ENCODE results near the gene EEA1. TPM values are rescaled to one million over a fixed set of nuclear protein-coding genes. Genes with fewer than 3 reads are reported as not detected.
"Not testable (repeated sequence)": the region's sequence is repeated elsewhere in the genome, so short reads cannot be mapped to it uniquely, and the experiment has no call there.

Gene EEA1
- polyA plus RNA-seq, 4 donors: 14.8 to 19.9 (median 18.7) TPM

DNA sequence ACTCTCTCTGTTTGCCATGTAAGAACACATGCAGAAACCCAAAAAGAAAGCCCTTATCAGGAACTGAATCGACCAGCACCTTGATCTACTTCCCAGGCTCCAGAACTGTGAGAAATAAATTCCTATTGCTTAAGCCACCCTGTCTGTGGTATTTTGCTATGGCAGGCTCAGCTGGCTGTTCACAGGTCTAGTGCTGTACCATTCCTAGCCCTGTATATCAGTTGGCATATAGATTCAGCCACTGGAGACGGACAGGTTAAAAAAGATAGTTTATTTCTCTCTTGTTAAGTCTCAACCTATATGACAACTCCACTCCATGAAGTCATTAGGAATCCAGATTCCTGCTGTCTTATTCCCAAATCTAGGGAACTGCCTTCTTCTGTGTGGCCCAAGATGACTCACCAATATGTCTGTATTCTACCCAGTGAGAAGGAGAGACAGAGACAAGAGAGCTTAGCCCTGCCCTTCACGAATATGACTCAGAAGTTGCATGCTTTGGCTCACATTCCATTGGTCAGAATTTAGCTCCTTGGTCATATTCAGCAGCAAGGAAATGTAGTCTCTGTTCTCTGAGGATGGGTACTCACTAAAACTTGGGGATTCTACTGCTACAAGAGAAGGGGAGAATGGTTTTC lies 169.3 kb downstream of the EEA1 start:
- no peak for DNase-seq (ENCODE audit: low read depth in 4 of 4, low spot score in 3 of 4)

GRCh38 chr12:92757597-92758121 lies 171.4 kb downstream of the EEA1 start:
- DNase-seq (ENCODE audit: low read depth in 4 of 4, low spot score in 3 of 4): no peak

DNA sequence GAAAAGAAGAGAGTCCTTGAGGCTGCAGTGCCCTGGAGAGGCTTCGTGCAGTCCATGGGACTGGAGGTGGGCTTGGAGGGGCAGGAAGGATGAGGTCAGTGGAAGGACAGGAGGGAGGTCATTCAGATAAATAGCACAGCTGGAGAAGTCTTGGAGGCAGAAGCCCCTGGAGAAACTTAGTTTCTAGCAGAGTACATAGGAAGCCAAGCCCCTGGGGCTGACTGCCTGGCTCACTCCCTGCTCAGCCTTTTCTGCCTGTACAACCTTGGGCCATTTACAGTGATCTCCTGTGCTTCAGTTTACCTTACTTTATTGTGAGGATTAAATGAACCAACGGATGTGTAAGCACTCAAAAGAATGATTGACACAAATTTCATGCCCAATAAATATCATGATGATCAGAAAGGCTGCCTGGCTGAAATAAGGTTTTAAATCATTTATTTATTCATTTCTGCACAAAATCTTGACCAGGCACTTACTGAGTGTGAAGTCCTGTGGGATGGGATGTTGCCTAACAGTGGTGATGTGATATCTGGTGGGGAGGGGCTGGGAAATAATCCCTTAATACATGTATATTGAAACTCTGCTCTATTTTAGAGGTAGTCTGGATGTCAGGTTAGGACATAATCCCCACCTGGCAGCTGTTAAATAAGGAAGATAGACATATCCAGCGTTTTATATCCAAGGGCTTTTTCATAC lies 172.0 kb downstream of the EEA1 start:
- no peak for DNase-seq (ENCODE audit: low read depth in 4 of 4, low spot score in 3 of 4)

GRCh38 chr12:92753976-92754885 lies 174.9 kb downstream of the EEA1 start:
- DNase-seq (ENCODE audit: low read depth in 4 of 4, low spot score in 3 of 4): no peak

GRCh38 chr12:92749691-92750090 lies 179.4 kb downstream of the EEA1 start:
- not testable (repeated sequence) for DNase-seq (ENCODE audit: low read depth in 4 of 4, low spot score in 3 of 4)

GRCh38 chr12:92747151-92747550 lies 181.9 kb downstream of the EEA1 start:
- no peak for DNase-seq (ENCODE audit: low read depth in 4 of 4, low spot score in 3 of 4)

- no peak for DNase-seq (ENCODE audit: low read depth in 4 of 4, low spot score in 3 of 4)
Measured at GRCh38 chr12:92745856-92746550, 183.1 kb downstream of the EEA1 start.

DNA sequence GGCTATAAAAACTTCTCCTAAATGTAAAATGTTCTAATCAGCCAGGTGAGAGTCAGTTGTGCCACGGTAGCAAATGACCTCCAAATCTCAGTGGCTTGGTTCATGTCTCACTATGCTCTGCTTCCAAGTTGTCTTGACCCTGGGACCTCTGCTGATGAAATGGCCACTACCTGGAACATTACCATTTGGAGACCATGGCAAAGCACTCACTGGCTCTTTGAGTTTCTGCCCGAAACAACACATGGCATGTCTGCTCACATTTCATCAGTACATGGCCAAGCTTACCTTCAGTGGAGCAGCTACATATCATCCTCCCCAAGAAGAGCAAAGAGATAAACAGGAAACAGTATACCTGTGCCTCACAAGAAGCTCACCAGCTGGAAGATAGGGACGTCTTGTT lies 186.1 kb downstream of the EEA1 start:
- no peak for DNase-seq (ENCODE audit: low read depth in 4 of 4, low spot score in 3 of 4)

- no peak for DNase-seq (ENCODE audit: low read depth in 4 of 4, low spot score in 3 of 4)
Measured at GRCh38 chr12:92740411-92740810, 188.7 kb downstream of the EEA1 start.

GRCh38 chr12:92739113-92739512 lies 190.0 kb downstream of the EEA1 start:
- no peak for DNase-seq (ENCODE audit: low read depth in 4 of 4, low spot score in 3 of 4)

- no peak for DNase-seq (ENCODE audit: low read depth in 4 of 4, low spot score in 3 of 4)
Measured at GRCh38 chr12:92737855-92738850, 190.9 kb downstream of the EEA1 start.

DNA sequence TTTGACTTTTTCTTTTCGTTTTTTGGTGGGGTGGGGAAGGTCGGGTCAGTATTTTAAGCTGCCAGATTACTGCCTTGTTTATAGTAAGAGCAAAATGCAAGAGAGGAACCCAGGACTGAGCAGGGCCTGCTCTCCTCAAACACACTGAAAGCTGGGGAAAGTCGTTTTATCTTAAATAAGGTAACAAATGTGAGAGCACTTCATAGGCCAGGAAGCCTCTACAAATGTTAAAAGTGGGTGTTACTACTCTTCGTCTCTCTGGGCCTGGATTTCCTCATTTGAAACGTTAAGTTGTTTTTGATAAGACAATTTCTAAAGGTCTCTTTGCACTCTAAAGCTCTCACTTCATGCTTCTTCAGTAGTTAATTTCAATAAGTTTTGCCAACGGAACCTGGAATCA lies 192.5 kb downstream of the EEA1 start:
- no peak for DNase-seq (ENCODE audit: low read depth in 4 of 4, low spot score in 3 of 4)

DNA sequence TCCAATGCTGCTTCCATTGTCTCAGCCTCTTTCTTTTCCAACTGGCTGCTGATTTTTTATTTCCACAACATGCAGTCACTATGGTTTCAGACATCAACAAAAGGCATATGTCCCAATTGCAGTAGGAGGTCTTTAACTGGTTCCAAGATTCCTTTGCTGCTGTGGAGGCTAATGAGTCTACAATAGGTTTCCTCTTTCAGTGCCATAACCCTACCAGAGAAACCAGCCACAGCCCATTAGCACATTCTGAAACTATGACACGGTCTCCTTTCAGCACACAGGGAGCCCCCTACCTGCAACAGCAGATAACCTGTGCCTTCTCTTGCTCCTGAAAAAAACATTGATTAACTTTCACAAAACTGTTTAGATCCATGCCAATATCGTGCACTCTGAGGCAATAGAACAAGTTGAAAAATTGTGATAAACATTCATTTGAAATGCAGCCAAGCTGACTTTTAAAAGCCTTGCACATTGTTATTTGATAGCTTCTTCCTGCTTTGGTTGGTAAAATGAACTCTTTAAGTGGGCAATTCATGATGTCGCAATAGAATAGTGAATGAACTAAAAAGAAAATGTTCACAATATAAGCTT lies 193.9 kb downstream of the EEA1 start:
- DNase-seq (ENCODE audit: low read depth in 4 of 4, low spot score in 3 of 4): no peak

- DNase-seq (ENCODE audit: low read depth in 4 of 4, low spot score in 3 of 4): no peak
Measured at GRCh38 chr12:92733661-92734060, 195.4 kb downstream of the EEA1 start.

DNA sequence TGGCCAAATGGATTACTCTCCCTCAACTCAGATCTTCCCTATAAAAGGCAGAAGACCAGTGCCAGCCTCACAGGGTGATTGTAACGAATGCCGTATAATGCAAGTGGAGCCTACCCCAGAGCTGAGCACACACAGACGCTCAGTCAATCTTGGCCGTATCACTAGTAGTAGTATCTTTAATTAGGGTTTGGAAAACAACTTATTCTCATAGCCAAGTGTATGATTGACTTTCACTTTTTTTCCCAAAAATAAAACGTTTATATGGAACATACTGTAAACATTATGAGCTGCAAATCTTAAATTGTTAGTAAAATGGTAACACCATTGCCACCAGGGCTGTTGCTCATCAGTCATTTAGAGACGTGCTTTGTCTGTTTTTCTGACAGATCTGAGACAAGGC lies 195.9 kb downstream of the EEA1 start:
- DNase-seq (ENCODE audit: low read depth in 4 of 4, low spot score in 3 of 4): no peak

GRCh38 chr12:92732716-92733115 lies 196.4 kb downstream of the EEA1 start:
- DNase-seq (ENCODE audit: low read depth in 4 of 4, low spot score in 3 of 4): no peak

GRCh38 chr12:92732216-92732615 lies 196.9 kb downstream of the EEA1 start:
- DNase-seq (ENCODE audit: low read depth in 4 of 4, low spot score in 3 of 4): no peak

GRCh38 chr12:92730758-92731157 lies 198.3 kb downstream of the EEA1 start:
- no peak for DNase-seq (ENCODE audit: low read depth in 4 of 4, low spot score in 3 of 4)

DNA sequence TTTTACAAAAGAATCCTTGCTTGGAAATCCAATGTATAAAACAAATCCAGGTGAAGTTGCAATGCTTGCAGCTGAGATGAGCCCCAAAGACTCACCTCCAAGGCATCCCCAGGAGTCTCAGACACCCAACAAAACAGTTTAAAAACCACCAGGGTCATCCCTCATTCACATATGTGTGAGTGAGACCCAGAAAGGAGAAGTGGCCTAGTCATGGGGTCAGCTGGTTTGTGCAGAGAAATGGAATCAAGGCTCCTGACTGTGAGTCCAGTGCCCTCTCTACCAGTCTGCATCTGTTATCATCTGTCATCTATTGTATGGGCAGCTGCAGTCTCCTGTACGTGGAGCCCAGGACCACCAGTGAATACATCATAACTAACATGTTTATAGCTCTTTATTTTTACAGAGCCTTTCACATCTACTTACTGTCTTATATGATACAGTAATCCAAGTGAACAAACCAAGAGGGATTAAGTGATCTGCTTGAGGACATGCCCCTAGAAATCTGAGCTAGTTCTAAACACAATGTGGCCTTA lies 199.3 kb downstream of the EEA1 start:
- no peak for DNase-seq (ENCODE audit: low read depth in 4 of 4, low spot score in 3 of 4)
